ENCODE data around the gene GPSM1.

The GPSM1 gene

GRCh38 chr9:136292026-136292538 is 35.3 kb upstream of the GPSM1 start:
- no peak for DNase-seq

GRCh38 chr9:136292591-136293448 is 34.5 kb upstream of the GPSM1 start:
- no peak for DNase-seq

GRCh38 chr9:136293476-136294077 is 33.8 kb upstream of the GPSM1 start:
- no peak for DNase-seq

GRCh38 chr9:136294437-136294836 is 32.9 kb upstream of the GPSM1 start:
- no peak for DNase-seq

- no peak for DNase-seq
Measured at GRCh38 chr9:136295055-136295454, 32.3 kb upstream of the GPSM1 start.

GRCh38 chr9:136295542-136296433 is 31.6 kb upstream of the GPSM1 start:
- DNase-seq, result no peak

GRCh38 chr9:136296434-136297015 is 30.8 kb upstream of the GPSM1 start:
- DNase-seq, result no peak

- no peak for DNase-seq
Measured at GRCh38 chr9:136297016-136297691, 30.2 kb upstream of the GPSM1 start.

GRCh38 chr9:136297766-136298735 is 29.3 kb upstream of the GPSM1 start:
- no peak for DNase-seq

GRCh38 chr9:136299116-136299515 is 28.2 kb upstream of the GPSM1 start:
- DNase-seq, result no peak

GRCh38 chr9:136299541-136299940 is 27.8 kb upstream of the GPSM1 start:
- DNase-seq, result no peak

- no peak for DNase-seq
Measured at GRCh38 chr9:136300016-136300545, 27.3 kb upstream of the GPSM1 start.

GRCh38 chr9:136300866-136301265 is 26.5 kb upstream of the GPSM1 start:
- no peak for DNase-seq

GRCh38 chr9:136302527-136302926 is 24.8 kb upstream of the GPSM1 start:
- no peak for DNase-seq

- DNase-seq, result no peak
Measured at GRCh38 chr9:136303066-136303824, 24.1 kb upstream of the GPSM1 start.

GRCh38 chr9:136303825-136304416 is 23.4 kb upstream of the GPSM1 start, which contains the start of gene CCDC187:
Gene CCDC187, minus strand, starts transcription at chr9:136304094. Its CDS starts 264 bp downstream, at chr9:136303830.
- no peak for DNase-seq

GRCh38 chr9:136304456-136304855 is 22.9 kb upstream of the GPSM1 start:
- DNase-seq, result no peak

- no peak for DNase-seq
Measured at GRCh38 chr9:136304981-136305380, 22.4 kb upstream of the GPSM1 start.

- no peak for DNase-seq
Measured at GRCh38 chr9:136305804-136306203, 21.5 kb upstream of the GPSM1 start.
